Measurements from ENCODE around the gene TLE6.

Gene TLE6

DNA sequence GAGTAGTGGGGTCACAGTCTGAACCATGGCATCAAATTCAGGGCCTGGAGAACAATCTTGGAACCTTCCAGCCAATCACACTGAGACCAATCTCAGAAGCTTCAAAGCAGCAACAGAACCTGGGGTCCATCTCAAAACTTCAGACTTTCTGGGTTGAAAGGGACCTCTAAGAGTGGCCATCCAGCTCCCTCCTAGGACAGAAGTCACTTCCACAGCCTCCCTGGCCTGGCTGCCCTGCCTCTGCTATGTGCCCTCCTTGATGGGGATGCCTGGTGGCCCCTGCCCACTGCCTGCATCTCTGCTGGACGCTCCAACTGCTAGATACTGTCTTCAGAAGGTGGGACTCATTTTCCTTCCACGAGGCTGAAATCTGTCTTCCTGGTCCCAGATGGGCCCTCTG, 49.9 kb downstream of the TLE6 start:
- Histone ChIP-seq H3K9ac (no peak overlapping the region), H4K20me1 (ENCODE audit: insufficient read depth) (no peaks in the 10 kb centered on the region), H2AFZ (ENCODE audit: low read depth) (no peak overlapping the region), H3K79me2 (ENCODE audit: insufficient read depth, low read depth) (no peaks in the 10 kb centered on the region), H3K36me3 (ENCODE audit: insufficient read depth) (no peaks in the 10 kb centered on the region), H3K27me3 (ENCODE audit: insufficient read depth, low read depth) (peaks cover 91% of the 10 kb centered on the region), H3K4me2 (no peak overlapping the region), H3K27ac (no peak overlapping the region), H3K4me1 (ENCODE audit: low read depth, poor library complexity, severe bottlenecking) (no peaks in the 10 kb centered on the region), H3K4me3 (IDR thresholded peaks at IDR 0.05; ENCODE audit: insufficient read depth, low read depth, low read length) (no peak overlapping the region)
- TF ChIP-seq, protein P1, sequence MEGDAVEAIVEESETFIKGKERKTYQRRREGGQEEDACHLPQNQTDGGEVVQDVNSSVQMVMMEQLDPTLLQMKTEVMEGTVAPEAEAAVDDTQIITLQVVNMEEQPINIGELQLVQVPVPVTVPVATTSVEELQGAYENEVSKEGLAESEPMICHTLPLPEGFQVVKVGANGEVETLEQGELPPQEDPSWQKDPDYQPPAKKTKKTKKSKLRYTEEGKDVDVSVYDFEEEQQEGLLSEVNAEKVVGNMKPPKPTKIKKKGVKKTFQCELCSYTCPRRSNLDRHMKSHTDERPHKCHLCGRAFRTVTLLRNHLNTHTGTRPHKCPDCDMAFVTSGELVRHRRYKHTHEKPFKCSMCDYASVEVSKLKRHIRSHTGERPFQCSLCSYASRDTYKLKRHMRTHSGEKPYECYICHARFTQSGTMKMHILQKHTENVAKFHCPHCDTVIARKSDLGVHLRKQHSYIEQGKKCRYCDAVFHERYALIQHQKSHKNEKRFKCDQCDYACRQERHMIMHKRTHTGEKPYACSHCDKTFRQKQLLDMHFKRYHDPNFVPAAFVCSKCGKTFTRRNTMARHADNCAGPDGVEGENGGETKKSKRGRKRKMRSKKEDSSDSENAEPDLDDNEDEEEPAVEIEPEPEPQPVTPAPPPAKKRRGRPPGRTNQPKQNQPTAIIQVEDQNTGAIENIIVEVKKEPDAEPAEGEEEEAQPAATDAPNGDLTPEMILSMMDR (conservative IDR thresholded peaks at IDR 0.05; ENCODE audit: low read depth, low read length), result no peak

DNA sequence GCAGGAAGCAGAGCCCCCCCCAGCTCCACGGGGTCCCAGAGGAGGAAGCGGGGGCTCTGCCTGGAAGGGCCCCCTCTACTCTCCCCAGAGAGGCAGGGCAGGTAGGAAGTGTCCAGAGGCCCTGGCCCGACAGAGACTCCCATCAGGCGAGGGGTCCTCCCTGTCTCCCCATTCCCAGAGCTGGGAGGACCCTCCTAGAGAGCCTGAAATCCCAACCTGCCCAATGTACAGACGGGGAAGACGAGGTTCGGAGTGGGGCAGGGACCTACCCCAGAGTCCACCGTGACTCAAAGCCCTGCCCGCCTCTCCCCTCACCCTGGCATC, 50.6 kb downstream of the TLE6 start:
- H3K4me2 ChIP-seq, result no peak overlapping the region
- peaks cover 91% of the 10 kb centered on the region for H3K27me3 ChIP-seq (ENCODE audit: insufficient read depth, low read depth)
- no peaks in the 10 kb centered on the region for H3K4me1 ChIP-seq (ENCODE audit: low read depth, poor library complexity, severe bottlenecking)
- no peak overlapping the region for H2AFZ ChIP-seq (ENCODE audit: low read depth)
- TF ChIP-seq, protein P1 (conservative IDR thresholded peaks at IDR 0.05; ENCODE audit: low read depth, low read length), result no peak
- no peaks in the 10 kb centered on the region for H4K20me1 ChIP-seq (ENCODE audit: insufficient read depth)
- H3K27ac ChIP-seq, result no peak overlapping the region
- H3K9ac ChIP-seq, result no peak overlapping the region
- H3K79me2 ChIP-seq (ENCODE audit: insufficient read depth, low read depth), result no peaks in the 10 kb centered on the region
- no peaks in the 10 kb centered on the region for H3K36me3 ChIP-seq (ENCODE audit: insufficient read depth)
- H3K4me3 ChIP-seq (IDR thresholded peaks at IDR 0.05; ENCODE audit: insufficient read depth, low read depth, low read length), result no peak overlapping the region

DNA sequence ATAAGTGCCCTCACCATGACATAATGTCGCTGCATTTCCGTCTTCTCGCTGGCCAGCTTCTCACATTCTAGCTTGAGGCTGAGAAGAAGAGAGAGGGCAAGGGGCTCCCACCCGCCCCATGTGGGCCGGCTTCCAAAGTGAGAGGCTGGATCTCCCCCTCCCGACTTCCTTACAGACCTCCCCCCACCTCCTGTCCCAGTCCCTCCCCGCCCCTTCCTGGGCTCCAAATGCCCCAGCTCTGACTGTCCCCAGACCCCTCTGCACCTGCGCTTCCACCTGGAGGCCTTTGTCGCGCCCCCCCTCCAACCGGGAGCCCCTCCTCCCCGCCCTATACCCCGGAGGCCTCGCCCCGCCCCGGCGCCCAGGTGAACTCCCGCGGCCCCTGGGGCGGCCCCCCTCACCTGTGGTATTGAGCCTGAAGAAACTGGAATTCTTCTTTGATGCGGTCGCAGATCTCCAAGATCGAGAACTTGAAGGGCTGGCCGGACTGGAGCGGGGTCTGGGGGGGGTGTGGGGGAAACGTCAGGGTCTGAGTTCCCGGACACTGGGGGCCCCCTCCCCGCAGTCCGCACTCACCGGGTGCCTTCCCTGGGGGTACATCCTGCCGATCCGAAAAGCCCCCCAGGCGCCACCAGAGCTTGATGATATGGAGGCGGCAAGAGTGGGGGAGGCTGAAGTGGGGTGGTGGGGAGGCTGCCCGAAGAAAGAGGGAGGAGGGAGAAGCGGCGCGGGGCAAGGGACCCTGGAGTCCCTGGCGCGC, 51.1 kb downstream of the TLE6 start:
- no peaks in the 10 kb centered on the region for H3K36me3 ChIP-seq (ENCODE audit: insufficient read depth)
- H4K20me1 ChIP-seq (ENCODE audit: insufficient read depth), result no peaks in the 10 kb centered on the region
- no peaks in the 10 kb centered on the region for H3K79me2 ChIP-seq (ENCODE audit: insufficient read depth, low read depth)
- no peaks in the 10 kb centered on the region for H3K4me1 ChIP-seq (ENCODE audit: low read depth, poor library complexity, severe bottlenecking)
- TF ChIP-seq, protein P1 (conservative IDR thresholded peaks at IDR 0.05; ENCODE audit: low read depth, low read length), result no peak
- no peak overlapping the region for H3K27ac ChIP-seq
- peaks cover 93% of the 10 kb centered on the region for H3K27me3 ChIP-seq (ENCODE audit: insufficient read depth, low read depth)
- H3K4me2 ChIP-seq, result peak overlapping the region; percentile 33; the same call in 1 of the 2 replicates
- no peak overlapping the region for H3K4me3 ChIP-seq (IDR thresholded peaks at IDR 0.05; ENCODE audit: insufficient read depth, low read depth, low read length)
- H2AFZ ChIP-seq (ENCODE audit: low read depth), result no peak overlapping the region
- no peak overlapping the region for H3K9ac ChIP-seq

DNA sequence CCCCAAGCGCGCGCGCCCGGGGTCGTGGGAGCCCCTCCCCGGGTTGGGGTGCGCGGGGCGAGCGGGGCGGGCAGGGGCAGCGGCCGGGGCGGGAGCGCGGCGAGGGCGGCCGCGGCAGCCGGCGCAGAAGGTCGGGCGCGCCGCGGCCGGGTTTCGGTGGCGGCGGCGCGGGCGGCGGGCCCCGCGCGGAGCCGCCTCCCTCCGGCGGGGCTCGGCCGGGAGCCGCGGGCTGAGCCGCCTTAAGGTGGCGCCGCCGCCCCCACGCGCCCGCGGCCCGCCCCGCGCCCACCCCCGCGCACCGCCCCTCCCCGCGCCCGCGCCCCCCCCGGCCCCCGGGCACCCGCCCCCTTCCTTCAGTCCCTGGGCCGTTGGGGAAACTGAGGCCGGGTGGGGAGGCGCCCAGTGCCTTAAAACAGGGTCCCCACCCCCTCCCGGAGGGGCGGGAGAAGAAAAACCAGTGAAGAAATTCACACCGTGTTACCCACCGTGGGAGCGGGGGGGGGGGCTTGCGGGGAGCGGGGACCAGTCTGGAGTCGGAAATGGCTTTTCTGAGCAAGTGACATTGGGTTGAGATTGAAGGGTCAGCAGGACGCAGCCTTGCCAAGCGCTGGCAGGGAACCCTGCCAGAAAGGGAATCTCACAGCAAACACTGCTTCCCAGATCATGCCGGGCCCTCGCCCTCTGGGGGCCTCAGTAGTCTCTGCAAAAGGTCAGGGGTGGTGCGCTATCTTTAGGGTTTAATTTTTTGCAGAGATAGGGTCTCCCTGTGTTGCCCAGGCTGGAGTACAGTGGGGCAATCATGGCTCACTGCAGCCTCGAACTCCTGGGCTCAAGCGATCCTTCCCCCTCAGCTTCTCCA, 51.9 kb downstream of the TLE6 start, which contains the start of gene TLE2:
TLE2 (minus strand) TSS at position 216 of the 859 bp plus-strand sequence. CDS start 376 bp downstream, outside the sequence.
- TF ChIP-seq, protein P1 (conservative IDR thresholded peaks at IDR 0.05; ENCODE audit: low read depth, low read length), result no peak
- no peak within 1 kb of the TSS for H3K9ac ChIP-seq
- no peaks in the 10 kb centered on the region for H4K20me1 ChIP-seq (ENCODE audit: insufficient read depth)
- H3K4me2 ChIP-seq, result peak within 1 kb of the TSS; percentile 33; the same call in 1 of the 2 replicates
- H3K36me3 ChIP-seq (ENCODE audit: insufficient read depth), result no peaks in the 10 kb centered on the region
- H3K4me1 ChIP-seq (ENCODE audit: low read depth, poor library complexity, severe bottlenecking), result no peaks in the 10 kb centered on the region
- H3K4me3 ChIP-seq (IDR thresholded peaks at IDR 0.05; ENCODE audit: insufficient read depth, low read depth, low read length), result no peak within 1 kb of the TSS
- H3K27me3 ChIP-seq (ENCODE audit: insufficient read depth, low read depth), result peaks cover 91% of the 10 kb centered on the region
- H3K27ac ChIP-seq, result no peak within 1 kb of the TSS
- H3K79me2 ChIP-seq (ENCODE audit: insufficient read depth, low read depth), result no peaks in the 10 kb centered on the region
- no peak within 1 kb of the TSS for H2AFZ ChIP-seq (ENCODE audit: low read depth)
